GM15510 (cell line): Measurements from ENCODE around the gene RIPOR2.

Experiments used
- POLR2A ChIP-seq: IDR thresholded peaks from 3 replicates; pipeline ENCODE4 v1.6.1; 2011; ENCODE audit warnings: borderline replicate concordance; ENCODE audit not compliant: insufficient read length; ENCODE audit errors: extremely low read depth

Gene RIPOR2

DNA sequence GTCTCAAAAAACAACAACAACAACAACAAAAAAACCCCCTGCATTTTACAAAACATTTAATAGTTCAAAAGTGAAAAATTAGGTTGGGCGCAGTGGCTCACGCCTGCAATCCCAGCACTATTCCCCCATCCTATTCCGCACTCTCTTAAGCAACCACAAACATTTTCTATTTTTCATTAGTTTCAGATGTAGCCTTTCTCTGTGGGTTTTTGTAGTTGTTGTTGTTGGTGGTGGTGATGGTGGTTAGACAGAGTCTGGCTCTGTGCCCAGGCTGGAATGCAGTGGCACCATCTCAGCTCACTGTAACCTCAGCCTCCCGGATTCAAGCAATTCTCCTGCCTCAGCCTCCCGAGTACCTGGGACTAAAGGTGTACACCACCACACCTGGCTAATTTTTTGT lies 167.4 kb downstream of the RIPOR2 start:
- no peak for TF ChIP-seq POLR2A

- TF ChIP-seq POLR2A: no peak
Observed at GRCh38 chr6:24766680-24767462, 168.9 kb downstream of the RIPOR2 start.

DNA sequence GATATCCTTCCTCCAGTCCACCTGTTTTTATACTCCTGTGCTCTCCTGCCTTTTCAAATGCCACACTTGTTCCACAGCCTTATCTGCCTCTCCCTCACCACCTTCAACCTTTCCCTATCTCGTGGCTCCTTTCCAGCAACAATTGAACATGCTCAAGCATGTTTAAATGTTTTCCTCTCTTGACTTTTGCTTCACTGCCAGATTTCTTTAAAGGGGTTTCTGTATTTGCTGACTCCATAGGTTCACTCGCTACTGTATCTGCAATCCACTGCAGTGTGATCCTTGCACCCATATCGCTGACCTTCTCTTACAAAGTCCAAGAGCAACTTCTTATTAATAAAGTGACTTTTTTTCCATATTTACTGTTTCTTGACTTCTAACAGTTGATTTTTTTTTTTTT lies 172.2 kb downstream of the RIPOR2 start:
- no peak for TF ChIP-seq POLR2A

DNA sequence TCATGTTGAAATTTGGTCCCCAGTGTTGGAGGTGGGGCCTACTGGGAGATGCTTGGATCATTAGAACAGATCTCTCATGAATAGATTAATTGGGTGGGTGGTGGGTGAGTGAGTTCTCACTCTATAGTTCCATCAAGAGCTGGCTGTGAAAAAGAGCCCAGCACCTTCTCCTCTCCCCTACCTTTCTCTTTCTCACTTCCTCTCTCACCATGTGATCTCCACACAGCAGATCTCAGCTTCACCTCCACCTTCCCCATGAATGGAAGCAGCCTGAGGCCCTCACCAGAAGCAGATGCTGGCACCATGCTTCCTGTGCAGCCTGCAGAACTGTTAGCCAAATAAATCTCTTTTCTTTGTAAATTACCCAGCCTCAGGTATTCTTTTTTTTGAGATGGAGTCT lies 173.9 kb downstream of the RIPOR2 start:
- no peak for TF ChIP-seq POLR2A

DNA sequence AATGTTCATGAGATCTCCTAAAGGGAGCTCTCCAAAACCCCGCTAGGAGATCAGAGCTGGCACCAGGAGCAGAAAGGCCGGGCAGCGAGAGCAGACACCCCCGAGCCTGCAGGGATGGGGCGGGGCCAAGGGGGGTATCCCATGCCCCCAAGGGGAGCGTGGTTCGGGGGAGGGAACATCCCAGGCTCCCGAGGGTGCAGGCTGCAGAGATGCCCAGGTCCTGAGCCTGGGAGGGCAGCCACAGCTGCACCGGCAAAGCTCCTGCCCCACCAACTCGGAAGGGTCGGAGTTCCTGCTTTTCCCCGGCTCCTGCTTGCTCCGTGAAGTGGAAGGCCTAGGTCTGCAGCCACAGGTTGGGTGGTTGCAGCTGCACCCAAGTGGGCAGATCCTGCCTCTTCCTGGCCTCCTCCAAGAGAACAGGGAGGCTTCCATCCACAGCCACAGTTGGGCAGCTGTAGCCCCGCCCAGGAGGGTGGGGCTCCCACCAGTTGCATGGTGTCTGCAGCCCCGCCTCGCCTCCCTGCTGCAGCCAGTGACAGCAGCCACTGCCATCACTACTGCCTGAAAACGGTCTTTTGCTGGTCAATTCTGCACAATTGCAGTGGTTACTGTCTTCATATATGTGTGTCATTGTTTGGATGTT lies 174.4 kb downstream of the RIPOR2 start:
- TF ChIP-seq POLR2A: no peak

- no peak for TF ChIP-seq POLR2A
Observed at GRCh38 chr6:24760210-24760609, 175.6 kb downstream of the RIPOR2 start.

DNA sequence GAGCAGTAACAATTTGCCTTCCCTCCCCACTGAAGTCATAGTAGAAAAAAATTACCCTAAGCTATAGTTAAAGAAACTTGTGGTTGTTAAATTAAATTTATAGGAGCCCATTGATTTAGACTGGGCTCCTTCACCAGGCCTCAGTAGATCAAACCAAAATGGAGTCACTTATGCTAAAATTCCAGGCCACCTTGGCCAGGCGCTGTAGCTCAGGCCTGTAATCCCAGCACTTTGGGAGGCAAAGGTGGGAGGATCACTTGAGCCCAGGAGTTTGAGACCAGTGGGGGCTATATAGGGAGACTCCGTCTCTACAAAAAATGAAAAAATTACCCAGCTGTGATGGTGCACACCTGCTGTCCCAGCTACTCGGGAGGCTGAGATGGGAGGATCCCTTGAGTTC lies 176.0 kb downstream of the RIPOR2 start:
- TF ChIP-seq POLR2A: no peak

DNA sequence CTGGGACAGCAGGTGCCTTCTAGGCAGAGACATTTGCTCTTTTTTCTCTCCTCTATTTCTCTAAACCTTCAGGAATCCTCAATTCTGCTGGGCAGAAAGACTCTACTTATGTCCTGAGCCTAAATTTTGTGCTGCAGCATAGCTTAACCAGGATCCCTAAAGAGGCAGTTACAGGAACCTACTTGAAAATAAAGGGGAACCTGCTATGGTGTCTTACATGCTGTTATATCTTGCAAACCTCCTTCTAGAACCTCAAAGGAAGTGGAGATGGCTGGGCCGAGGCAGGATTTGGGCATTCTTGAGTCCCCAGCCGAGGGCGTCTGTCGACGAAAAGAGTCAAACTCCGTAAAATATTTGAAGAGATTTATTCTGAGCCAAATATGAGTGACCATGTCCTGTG lies 178.1 kb downstream of the RIPOR2 start:
- no peak for TF ChIP-seq POLR2A

- no peak for TF ChIP-seq POLR2A
Observed at GRCh38 chr6:24755279-24755678, 180.5 kb downstream of the RIPOR2 start.
